ENCODE data around the gene IFT27.

DNA sequence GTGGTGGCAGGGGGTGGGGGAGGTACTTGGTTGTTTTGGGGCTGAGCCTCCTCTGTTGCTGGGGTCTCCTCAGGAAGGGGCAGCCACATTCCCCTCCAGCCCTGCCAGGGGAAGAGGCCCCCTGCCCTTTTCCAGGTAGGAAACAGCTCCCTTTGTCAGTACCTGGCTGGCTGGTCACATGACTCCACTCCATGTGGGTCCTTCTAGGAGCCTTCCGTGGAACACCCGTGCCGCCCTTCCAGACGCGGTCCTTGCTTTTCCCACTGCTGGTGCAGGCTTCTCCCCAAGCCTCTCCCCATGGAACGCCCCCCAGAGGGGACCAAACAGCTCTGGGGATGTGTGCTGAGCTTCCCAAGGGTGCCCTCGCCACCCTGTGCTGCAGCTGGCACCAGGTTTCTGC is 19.9 kb downstream of the IFT27 start:
- no peak for TF ChIP-seq POLR2A (IDR thresholded peaks at IDR 0.05)
- TF ChIP-seq EP300 (IDR thresholded peaks at IDR 0.05): no peak
- TF ChIP-seq, protein P1, sequence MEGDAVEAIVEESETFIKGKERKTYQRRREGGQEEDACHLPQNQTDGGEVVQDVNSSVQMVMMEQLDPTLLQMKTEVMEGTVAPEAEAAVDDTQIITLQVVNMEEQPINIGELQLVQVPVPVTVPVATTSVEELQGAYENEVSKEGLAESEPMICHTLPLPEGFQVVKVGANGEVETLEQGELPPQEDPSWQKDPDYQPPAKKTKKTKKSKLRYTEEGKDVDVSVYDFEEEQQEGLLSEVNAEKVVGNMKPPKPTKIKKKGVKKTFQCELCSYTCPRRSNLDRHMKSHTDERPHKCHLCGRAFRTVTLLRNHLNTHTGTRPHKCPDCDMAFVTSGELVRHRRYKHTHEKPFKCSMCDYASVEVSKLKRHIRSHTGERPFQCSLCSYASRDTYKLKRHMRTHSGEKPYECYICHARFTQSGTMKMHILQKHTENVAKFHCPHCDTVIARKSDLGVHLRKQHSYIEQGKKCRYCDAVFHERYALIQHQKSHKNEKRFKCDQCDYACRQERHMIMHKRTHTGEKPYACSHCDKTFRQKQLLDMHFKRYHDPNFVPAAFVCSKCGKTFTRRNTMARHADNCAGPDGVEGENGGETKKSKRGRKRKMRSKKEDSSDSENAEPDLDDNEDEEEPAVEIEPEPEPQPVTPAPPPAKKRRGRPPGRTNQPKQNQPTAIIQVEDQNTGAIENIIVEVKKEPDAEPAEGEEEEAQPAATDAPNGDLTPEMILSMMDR (IDR thresholded peaks at IDR 0.05): no peak
